Measurements from ENCODE around the gene YAF2.

GRCh38 chr12:42119085-42119633 is 118.9 kb downstream of the YAF2 start:
- TF ChIP-seq CTCF (IDR thresholded peaks at IDR 0.05; ENCODE audit: borderline replicate concordance, extremely low read depth, low read length, poor library complexity, severe bottlenecking) (no peak), EZH2 (IDR thresholded peaks at IDR 0.05; ENCODE audit: borderline replicate concordance, low read depth, low read length, severe bottlenecking) (no peak)

All from DND-41 (cell line).